Right atrium auricular region (tissue), 2 donors: ENCODE measurements around the gene PDE2A. TPM values are rescaled to one million over a fixed set of nuclear protein-coding genes. Genes with fewer than 3 reads are reported as not detected.

ENCODE experiments used
- DNase-seq: peaks from one replicate; pipeline ENCODE4 v3.0.0-alpha.2; 2019; ENCODE audit warnings: low spot score
- H3K27ac ChIP-seq, 2 donors: fragments of 200-600 bp; sonication (generic); 1 replicate in 1 of 2; 2 replicates in 1 of 2; pipeline ENCODE4 v1.5.1; 2016 to 2019
- H3K27me3 ChIP-seq, 2 donors: fragments of 200-600 bp; sonication (generic); one replicate each; pipeline versions ENCODE4 v1.5.1 to v1.6.0; 2017 to 2019
- H3K36me3 ChIP-seq: fragments of 200-600 bp; sonication (generic); one replicate; pipeline ENCODE4 v1.5.1; 2016
- H3K4me1 ChIP-seq, 2 donors: fragments of 200-600 bp; sonication (generic); one replicate each; pipeline versions ENCODE4 v1.5.1 to v1.6.0; 2017 to 2019
- H3K4me3 ChIP-seq, 2 donors: fragments of 200-600 bp; sonication (generic); 1 replicate in 1 of 2; 2 replicates in 1 of 2; pipeline ENCODE4 v1.5.1; 2017 to 2019; ENCODE audit warnings: mild to moderate bottlenecking in 1 of 2, moderate library complexity in 1 of 2
- H3K9me3 ChIP-seq, 2 donors: fragments of 200-600 bp; sonication (generic); one replicate each; pipeline ENCODE4 v1.5.1; 2019
- total RNA-seq, 2 donors: library from RNA; depleted of rRNA; stranded (reverse); fragments of >200 nt; gene quantifications; one replicate each; pipeline ENCODE4 v1.1.0, GENCODE V29; 2016
- TF ChIP-seq, protein P1 (sequence below), 2 donors: fragments of 200-600 bp; sonication (generic); IDR thresholded peaks; one replicate each; pipeline ENCODE4 v1.5.1; 2019; ENCODE audit warnings: antibody characterized with exemption in 2 of 2

PDE2A gene
- total RNA-seq, 2 donors from 2014 or later, result 23.1 to 34.2 TPM

DNA sequence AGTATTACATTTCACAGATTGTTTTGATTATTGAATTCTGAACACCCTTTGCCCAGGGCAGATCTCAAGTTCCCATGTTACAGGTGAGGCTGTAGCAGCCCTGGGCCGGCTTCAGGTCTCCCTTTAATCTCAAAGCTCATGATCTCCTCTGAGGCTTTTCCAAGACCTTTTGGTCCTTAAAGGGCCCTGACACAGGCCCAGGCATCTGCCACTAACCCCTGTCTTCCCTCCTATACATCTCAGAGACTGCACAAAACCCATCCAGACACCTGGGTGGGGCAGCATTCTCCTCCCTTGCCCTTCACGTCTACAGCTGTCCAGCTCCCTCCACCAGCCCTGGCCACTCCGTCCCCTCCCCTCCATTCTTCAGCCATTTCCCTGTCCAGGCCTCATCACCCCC lies 37.8 kb downstream of the PDE2A start:
- Histone ChIP-seq H3K4me3 (no peak overlapping the region), H3K9me3 (no peaks in the 10 kb centered on the region), H3K27ac (peak overlapping the region; percentile 15 to 84), H3K36me3 (no peaks in the 10 kb centered on the region), H3K4me1 (peaks cover 0 to 69% of the 10 kb centered on the region in 2 donors), H3K27me3 (no peaks in the 10 kb centered on the region)
- TF ChIP-seq, protein P1, sequence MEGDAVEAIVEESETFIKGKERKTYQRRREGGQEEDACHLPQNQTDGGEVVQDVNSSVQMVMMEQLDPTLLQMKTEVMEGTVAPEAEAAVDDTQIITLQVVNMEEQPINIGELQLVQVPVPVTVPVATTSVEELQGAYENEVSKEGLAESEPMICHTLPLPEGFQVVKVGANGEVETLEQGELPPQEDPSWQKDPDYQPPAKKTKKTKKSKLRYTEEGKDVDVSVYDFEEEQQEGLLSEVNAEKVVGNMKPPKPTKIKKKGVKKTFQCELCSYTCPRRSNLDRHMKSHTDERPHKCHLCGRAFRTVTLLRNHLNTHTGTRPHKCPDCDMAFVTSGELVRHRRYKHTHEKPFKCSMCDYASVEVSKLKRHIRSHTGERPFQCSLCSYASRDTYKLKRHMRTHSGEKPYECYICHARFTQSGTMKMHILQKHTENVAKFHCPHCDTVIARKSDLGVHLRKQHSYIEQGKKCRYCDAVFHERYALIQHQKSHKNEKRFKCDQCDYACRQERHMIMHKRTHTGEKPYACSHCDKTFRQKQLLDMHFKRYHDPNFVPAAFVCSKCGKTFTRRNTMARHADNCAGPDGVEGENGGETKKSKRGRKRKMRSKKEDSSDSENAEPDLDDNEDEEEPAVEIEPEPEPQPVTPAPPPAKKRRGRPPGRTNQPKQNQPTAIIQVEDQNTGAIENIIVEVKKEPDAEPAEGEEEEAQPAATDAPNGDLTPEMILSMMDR (IDR thresholded peaks at IDR 0.05), result no peak
- DNase-seq, result no peak

DNA sequence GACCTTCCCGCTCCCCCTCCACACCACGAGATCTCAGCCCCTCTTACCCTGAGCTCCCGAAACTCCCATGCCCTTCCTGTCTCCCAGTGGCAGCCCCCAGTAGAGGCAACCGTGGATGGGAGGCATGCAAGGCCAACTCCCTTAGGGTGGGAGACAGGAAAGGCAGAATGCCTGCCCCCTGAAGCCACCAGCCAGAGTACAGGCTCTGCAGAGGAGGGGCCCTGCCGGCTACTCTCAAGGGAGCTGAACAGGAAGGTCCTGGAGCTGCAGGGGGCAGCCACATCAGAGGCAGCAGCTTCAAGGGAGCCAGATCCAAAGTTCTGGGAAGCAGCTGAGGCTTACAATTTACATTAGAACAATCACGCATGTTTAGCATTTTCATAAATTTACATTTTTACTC lies 38.3 kb downstream of the PDE2A start:
- Histone ChIP-seq H3K27ac (peak overlapping the region; percentile 15 to 84), H3K4me3 (no peak overlapping the region), H3K36me3 (no peaks in the 10 kb centered on the region), H3K4me1 (peaks cover 0 to 73% of the 10 kb centered on the region in 2 donors), H3K9me3 (no peaks in the 10 kb centered on the region), H3K27me3 (no peaks in the 10 kb centered on the region)
- DNase-seq, result no peak
- TF ChIP-seq, protein P1 (IDR thresholded peaks at IDR 0.05), result no peak

DNA sequence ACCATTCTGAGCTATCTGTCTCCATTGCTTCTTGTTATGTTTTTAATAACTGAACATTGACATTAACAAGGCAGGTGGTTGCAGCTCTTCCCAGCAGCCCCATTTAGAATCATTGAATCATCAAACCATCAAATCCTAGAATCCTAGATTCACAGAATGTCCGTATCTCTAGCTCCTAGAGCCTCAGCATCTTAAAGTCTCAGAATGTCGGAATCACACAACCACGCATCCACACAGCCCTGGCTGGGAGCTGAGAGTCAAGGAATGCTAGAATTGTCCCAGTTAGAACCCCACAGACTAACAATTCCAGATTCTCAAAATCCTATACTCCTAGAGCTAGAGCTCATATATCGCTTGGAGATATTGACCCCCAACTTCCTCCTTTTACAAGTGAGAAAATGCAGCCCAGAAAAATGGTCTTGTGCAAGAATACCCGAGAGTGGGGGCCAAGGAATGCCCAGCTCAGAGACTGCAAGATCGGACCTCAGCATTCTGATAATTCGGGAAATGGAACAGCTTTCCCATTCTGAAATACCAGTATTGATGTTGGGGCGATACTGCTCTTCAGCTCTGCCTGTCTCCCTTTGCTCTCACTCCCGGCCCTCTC lies 38.8 kb downstream of the PDE2A start:
- Histone ChIP-seq H3K4me1 (peaks cover 0 to 78% of the 10 kb centered on the region in 2 donors), H3K4me3 (no peak overlapping the region), H3K27ac (peak overlapping the region; percentile 15 to 84), H3K36me3 (no peaks in the 10 kb centered on the region), H3K9me3 (no peaks in the 10 kb centered on the region), H3K27me3 (no peaks in the 10 kb centered on the region)
- no peak for DNase-seq
- TF ChIP-seq, protein P1 (IDR thresholded peaks at IDR 0.05), result no peak

DNA sequence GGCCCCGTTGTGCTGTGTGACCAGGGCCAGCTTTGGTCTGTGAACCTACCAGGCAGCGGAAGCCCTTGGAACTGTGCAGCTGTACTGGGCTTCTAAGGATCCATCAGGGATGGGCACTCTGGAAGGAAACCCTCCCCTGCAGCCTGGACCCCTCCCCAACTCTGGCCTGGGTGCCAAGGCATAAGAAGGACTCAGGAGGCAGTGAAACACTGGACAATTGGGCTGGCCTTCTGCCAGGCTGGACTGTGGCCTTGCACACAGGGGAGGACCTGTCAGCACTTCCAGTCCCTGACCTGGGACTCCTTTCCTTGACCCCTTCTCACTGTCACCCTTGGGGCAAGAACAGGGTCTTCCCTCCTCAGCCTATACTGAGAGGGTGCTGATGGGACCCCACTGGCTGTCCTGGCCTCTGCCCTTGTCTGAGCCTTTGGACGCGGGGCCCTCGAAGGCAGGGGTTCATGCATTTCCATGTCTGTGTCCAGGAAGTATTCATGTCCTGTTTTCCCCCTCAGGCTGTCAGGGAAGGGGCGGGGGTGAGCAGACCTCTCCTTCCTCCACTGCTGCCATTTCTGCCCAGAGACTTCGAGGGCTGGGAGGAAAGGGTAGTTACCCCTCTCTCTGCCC lies 39.6 kb downstream of the PDE2A start:
- no peak for DNase-seq
- Histone ChIP-seq H3K4me3 (no peak overlapping the region), H3K36me3 (no peaks in the 10 kb centered on the region), H3K27ac (peak overlapping the region in 1 of 2 donors; percentile 84), H3K9me3 (no peaks in the 10 kb centered on the region), H3K27me3 (no peaks in the 10 kb centered on the region), H3K4me1 (peaks cover 0 to 87% of the 10 kb centered on the region in 2 donors)
- TF ChIP-seq, protein P1 (IDR thresholded peaks at IDR 0.05), result no peak

DNA sequence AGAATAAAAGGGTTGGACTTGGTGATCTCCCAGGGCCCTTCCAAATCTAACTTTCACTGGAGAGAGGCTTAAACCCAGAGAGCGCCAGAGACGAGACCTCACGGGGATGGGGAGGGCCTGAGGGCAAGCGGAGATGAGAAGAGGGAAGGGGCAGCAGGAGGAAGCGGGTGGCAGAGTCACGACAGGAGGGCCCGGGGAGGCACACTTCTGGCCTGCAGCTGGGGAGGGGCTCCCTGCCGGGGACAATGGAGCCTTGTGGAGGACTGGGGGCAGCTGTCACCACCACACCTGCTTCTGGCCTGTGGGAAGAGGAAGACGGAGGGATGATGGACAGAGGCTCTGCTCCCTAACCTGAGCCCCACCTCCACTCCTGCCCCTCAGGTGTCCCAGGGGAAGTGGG lies 40.2 kb downstream of the PDE2A start:
- TF ChIP-seq, protein P1 (IDR thresholded peaks at IDR 0.05), result no peak
- H3K4me3 ChIP-seq, result no peak overlapping the region
- no peaks in the 10 kb centered on the region for H3K36me3 ChIP-seq
- peak overlapping the region; percentile 84 to 88 for H3K27ac ChIP-seq
- H3K9me3 ChIP-seq, result no peaks in the 10 kb centered on the region
- no peak for DNase-seq
- peaks cover 0 to 92% of the 10 kb centered on the region in 2 donors for H3K4me1 ChIP-seq
- no peaks in the 10 kb centered on the region for H3K27me3 ChIP-seq
